ENCODE data around the gene SIRT2. TPM values are rescaled to one million over a fixed set of nuclear protein-coding genes. Genes with fewer than 3 reads are reported as not detected.
"Not testable (repeated sequence)": the region's sequence is repeated elsewhere in the genome, so short reads cannot be mapped to it uniquely, and the experiment has no call there.

Gene SIRT2
- total and polyA plus RNA-seq, 5 donors, result 57.6 to 96.5 (median 62.4) TPM

DNA sequence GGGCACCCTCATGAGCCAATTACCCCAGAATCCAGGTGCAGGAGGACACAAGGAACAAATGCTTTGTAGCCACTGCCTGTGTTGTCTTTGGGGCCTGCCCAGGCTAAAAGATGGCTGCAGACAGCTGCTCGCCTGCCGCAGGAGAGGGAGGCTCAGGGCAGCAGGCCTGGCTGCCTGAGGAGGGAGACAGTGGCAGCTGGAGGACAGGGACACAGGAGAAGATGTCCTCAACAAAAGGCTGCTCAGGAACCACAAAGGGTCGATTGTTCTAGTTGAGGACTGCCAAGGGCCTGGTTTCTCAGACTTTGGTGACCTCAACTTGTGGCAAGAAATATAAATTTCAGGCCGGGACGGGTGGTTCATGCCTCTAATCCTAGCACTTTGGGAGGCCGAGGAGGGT, 7.6 kb downstream of the SIRT2 start:
- H3K27me3 ChIP-seq (ENCODE audit: control insufficient read depth, insufficient read depth), result no peaks in the 10 kb centered on the region
- H3K27ac ChIP-seq (ENCODE audit: low read length), result no peak overlapping the region
- intact Hi-C loops (cut with DNase I), result no loop called here
- ATAC-seq (no peak), DNase-seq (peak in 1 of 3 donors; percentile 14)
- H3K4me1 ChIP-seq (ENCODE audit: control insufficient read depth, insufficient read depth, low read length), result peaks cover 2% of the 10 kb centered on the region
- H3K4me3 ChIP-seq (ENCODE audit: low read length), result no peak overlapping the region
- H3K9me3 ChIP-seq (ENCODE audit: control insufficient read depth, low read length), result no peaks in the 10 kb centered on the region
- WGBS, result 80% methylated on average over 6 of the region's 6 CpGs

DNA sequence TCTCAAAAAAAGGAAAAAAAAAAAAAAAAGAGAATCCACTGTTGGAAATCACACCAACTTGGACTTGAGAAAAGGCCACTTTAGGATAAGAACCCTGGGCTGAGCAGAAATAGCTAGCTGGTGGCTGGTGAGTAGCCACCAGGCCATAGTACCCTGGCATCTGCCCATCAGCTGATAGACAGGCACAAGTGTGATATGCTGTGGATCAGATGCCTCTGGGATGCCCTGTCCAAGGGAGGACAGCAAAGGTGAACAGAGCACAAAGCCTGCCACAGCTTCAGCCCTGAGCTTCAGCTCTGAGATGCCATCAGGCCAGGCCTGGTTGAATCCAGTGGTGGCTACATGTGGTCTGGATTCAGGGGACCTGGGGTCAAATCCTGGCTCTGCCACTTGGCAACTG, 8.7 kb downstream of the SIRT2 start:
- no peak overlapping the region for H3K4me3 ChIP-seq (ENCODE audit: low read length)
- intact Hi-C loops (cut with DNase I), result no loop called here
- DNase-seq (peak in 1 of 3 donors; percentile 41), ATAC-seq (peak; percentile 18 to 63)
- H3K4me1 ChIP-seq (ENCODE audit: control insufficient read depth, insufficient read depth, low read length), result peaks cover 2% of the 10 kb centered on the region
- H3K27ac ChIP-seq (ENCODE audit: low read length), result peak overlapping the region; percentile 1
- no peaks in the 10 kb centered on the region for H3K27me3 ChIP-seq (ENCODE audit: control insufficient read depth, insufficient read depth)
- no peaks in the 10 kb centered on the region for H3K9me3 ChIP-seq (ENCODE audit: control insufficient read depth, low read length)

DNA sequence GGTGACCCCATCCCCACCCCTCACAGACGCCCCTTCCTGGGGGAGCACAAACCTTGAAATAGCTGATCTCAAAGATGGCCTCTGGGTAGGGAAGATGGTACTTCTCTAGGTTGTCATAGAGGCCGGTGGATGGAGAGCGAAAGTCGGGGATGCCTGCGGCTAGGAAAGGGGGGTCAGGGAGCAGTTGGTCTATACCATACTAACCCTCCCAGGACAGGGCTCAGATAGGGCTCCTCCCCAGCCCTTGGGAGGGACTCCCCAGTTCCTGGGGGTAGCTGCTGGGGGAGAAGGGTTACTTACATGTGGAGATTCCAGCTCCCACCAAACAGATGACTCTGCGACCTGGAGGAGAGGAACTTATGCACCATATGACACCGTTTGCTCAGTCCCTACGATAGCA, 9.6 kb downstream of the SIRT2 start:
- intact Hi-C loops (cut with DNase I), result no loop called here
- ATAC-seq, result no peak
- H3K4me3 ChIP-seq (ENCODE audit: low read length), result no peak overlapping the region
- H3K9me3 ChIP-seq (ENCODE audit: control insufficient read depth, low read length), result no peaks in the 10 kb centered on the region
- peak in 1 of 3 donors; percentile 25 for DNase-seq
- H3K4me1 ChIP-seq (ENCODE audit: control insufficient read depth, insufficient read depth, low read length), result peaks cover 2% of the 10 kb centered on the region
- WGBS, result 92% methylated on average over 8 of the region's 8 CpGs
- no peak overlapping the region for H3K27ac ChIP-seq (ENCODE audit: low read length)
- H3K27me3 ChIP-seq (ENCODE audit: control insufficient read depth, insufficient read depth), result no peaks in the 10 kb centered on the region

DNA sequence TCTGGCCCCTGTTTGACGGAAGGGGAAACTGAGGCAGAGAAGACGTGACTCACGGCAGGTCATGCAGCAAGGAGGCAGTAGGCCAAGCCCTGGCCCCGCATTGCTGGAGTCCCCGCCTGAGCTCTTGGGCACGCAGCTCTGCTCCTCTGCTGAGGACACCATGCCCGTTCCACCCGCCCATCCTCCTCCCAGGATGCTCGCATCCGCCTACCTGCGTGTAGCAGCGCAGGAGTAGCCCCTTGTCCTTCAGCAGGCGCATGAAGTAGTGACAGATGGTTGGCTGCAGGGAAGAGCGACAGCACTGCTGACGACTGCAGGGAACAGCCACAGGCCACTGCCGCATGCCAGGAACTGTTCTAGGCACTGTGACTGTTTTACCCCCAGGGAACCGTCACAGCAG, 10.5 kb downstream of the SIRT2 start:
- no peak overlapping the region for H3K4me3 ChIP-seq (ENCODE audit: low read length)
- intact Hi-C loops (cut with DNase I), result no loop called here
- DNase-seq, result peak in 1 of 3 donors; percentile 35
- no peaks in the 10 kb centered on the region for H3K27me3 ChIP-seq (ENCODE audit: control insufficient read depth, insufficient read depth)
- WGBS, result 93% methylated on average over 17 of the region's 17 CpGs
- no peaks in the 10 kb centered on the region for H3K9me3 ChIP-seq (ENCODE audit: control insufficient read depth, low read length)
- H3K4me1 ChIP-seq (ENCODE audit: control insufficient read depth, insufficient read depth, low read length), result peaks cover 2% of the 10 kb centered on the region
- H3K27ac ChIP-seq (ENCODE audit: low read length), result no peak overlapping the region
- no peak for ATAC-seq

DNA sequence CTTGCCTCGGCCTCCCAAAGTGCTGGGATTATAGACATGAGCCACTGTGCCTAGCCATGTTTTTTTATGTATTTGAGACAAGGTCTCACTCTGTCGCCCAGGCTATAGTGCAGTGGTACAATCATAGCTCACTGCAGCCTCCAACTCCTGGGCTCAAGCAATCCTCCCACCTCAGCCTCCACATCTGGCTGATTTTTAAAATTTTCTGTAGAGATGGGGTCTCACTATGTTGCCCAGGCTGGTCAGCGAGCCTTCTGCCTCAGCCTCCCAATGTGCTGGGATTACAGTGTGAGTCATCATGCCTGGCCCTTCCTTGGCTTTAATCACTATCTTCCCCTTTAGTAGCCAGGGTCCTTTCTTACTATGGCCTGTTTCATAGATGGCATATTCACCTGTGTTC, 14.7 kb downstream of the SIRT2 start:
- WGBS, result 96% methylated on average over 3 of the region's 3 CpGs
- H3K27ac ChIP-seq (ENCODE audit: low read length); H3K9me3 ChIP-seq (ENCODE audit: control insufficient read depth, low read length); ATAC-seq; H3K4me3 ChIP-seq (ENCODE audit: low read length); DNase-seq; H3K27me3 ChIP-seq (ENCODE audit: control insufficient read depth, insufficient read depth); H3K4me1 ChIP-seq (ENCODE audit: control insufficient read depth, insufficient read depth, low read length); intact Hi-C loops (cut with DNase I): not testable (repeated sequence)

DNA sequence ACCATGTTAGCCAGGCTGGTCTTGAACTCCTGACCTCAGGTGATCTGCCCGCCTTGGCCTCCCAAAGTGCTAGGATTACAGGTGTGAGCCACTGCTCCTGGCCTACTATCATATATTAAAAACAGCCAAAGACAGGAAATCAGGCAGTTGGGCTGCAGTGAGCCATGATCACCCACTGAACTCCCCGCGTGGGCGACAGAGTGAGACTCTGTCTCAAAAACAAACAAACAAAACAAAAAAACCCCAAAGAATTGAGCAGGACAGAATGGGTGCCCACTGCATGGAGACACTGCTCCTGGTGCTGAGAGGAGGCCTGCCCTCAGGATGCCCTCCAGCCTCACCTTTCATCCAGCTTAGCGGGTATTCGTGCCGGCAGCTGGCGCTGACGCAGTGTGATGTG, 16.1 kb downstream of the SIRT2 start:
- ATAC-seq, result no peak
- intact Hi-C loops (cut with DNase I), result no loop called here
- no peak overlapping the region for H3K27ac ChIP-seq (ENCODE audit: low read length)
- H3K9me3 ChIP-seq (ENCODE audit: control insufficient read depth, low read length), result no peaks in the 10 kb centered on the region
- 95% methylated on average over 9 of the region's 9 CpGs for WGBS
- H3K4me3 ChIP-seq (ENCODE audit: low read length), result no peak overlapping the region
- H3K27me3 ChIP-seq (ENCODE audit: control insufficient read depth, insufficient read depth), result no peaks in the 10 kb centered on the region
- no peaks in the 10 kb centered on the region for H3K4me1 ChIP-seq (ENCODE audit: control insufficient read depth, insufficient read depth, low read length)
- DNase-seq, result no peak

DNA sequence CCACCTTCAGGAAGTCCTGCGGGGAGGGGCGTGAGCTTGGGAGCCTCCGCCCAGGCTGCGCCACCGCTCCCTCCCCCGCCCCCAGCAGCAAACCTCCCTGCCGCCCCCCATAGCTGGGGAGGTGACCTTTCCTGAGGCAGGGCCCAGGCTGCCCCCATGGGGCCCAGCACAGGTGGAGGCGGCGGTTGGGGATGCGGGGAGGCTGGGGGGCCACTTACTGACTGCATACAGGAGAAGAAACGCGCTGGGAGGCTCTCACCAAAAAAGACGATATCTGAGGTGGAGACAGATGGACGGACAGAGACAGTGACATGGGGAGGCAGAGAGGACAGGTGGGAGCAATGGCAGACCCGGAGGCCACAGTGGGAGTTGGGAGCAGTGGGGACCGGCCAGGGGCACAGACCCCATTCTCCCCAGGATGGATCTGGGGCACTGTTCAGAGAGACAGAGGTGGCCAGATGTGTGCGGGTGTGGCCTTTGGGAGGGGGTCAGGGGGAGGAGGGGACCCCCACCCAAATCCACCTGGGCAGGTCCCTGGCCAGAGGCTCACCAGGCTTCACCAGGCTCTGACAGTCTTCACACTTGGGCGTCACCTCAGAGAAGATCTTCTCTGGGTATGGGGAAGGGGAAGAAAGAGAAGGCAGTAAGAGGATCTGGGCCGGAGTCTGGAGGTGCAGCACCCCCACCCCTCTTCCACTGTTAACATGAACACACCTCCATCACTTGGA, 18.4 kb downstream of the SIRT2 start:
- intact Hi-C loops (cut with DNase I), result no loop called here
- peak in 1 of 3 donors; percentile 58 for DNase-seq

DNA sequence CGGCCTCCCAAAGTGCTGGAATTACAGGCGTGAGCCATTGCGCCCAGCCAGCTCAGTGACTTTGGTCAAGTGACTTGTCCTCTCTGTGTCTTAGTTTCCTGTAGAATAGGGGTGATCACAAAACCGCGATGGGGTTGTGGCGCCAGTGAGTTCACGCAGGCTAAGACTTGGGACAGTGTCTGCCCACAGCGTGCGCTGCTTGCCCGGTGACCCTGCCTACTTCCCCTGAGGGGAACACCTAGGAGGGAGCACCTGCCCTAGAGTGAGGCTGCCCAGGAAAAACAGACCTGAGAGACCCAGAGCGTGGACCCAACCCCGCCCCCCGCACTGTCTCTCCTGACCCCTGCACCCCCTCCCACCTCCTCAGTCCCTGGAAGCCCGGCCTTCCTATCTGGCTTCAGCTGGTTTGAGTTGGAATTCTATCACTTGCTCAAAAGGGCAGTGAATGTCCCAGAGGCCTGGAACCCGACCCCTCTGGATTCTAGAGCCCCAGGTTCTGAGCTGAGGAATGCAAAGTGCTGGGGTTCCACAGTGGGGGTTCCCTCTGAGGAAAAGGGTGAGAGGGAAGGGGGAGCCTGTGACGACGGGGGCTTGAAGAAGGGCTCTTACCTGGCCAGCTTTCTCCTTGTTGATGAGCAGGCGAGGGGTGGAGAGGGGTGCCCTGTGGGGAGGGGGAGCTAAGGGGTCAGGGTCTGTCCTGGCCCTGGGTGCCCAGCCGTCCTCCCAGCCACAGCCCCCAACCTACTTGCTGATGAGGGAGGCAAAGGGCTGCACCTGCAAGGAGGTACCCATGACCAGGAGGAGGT, 19.1 kb downstream of the SIRT2 start:
- 93% methylated on average over 19 of the region's 19 CpGs for WGBS
- DNase-seq (no peak), ATAC-seq (no peak)
- no peaks in the 10 kb centered on the region for H3K27me3 ChIP-seq (ENCODE audit: control insufficient read depth, insufficient read depth)
- no peak overlapping the region for H3K4me3 ChIP-seq (ENCODE audit: low read length)
- no peaks in the 10 kb centered on the region for H3K4me1 ChIP-seq (ENCODE audit: control insufficient read depth, insufficient read depth, low read length)
- no peaks in the 10 kb centered on the region for H3K9me3 ChIP-seq (ENCODE audit: control insufficient read depth, low read length)
- H3K27ac ChIP-seq (ENCODE audit: low read length), result no peak overlapping the region
- intact Hi-C loops (cut with DNase I), result no loop called here

More for the DNA sequence above, 18.4 kb downstream of the SIRT2 start:
- Histone ChIP-seq H3K9me3 (ENCODE audit: control insufficient read depth, low read length) (no peaks in the 10 kb centered on the region), H3K27me3 (ENCODE audit: control insufficient read depth, insufficient read depth) (no peaks in the 10 kb centered on the region), H3K27ac (ENCODE audit: low read length) (no peak overlapping the region), H3K4me1 (ENCODE audit: control insufficient read depth, insufficient read depth, low read length) (no peaks in the 10 kb centered on the region), H3K4me3 (ENCODE audit: low read length) (no peak overlapping the region)
- no peak for ATAC-seq
- WGBS, result 93% methylated on average over 19 of the region's 19 CpGs

DNA sequence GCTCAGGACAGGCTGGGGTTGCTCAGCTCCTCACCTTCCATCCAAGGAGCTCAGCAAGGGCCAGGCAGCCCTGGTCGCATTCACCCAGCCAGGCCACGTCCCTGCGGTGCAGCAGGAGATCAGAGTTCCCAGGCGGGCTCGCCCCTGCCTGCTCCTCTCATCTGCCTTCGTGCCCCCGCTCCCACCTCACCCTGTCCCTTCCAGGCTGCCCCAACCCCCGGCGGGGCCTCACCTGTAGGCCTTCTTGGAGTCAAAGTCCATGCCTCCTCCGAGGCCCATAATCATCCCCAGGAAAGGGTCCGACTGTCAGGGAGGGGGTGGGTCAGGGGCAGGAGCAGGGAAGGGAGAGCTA, 20.0 kb downstream of the SIRT2 start:
- H3K4me3 ChIP-seq (ENCODE audit: low read length), result no peak overlapping the region
- no peak overlapping the region for H3K27ac ChIP-seq (ENCODE audit: low read length)
- 92% methylated on average over 11 of the region's 11 CpGs for WGBS
- no peaks in the 10 kb centered on the region for H3K27me3 ChIP-seq (ENCODE audit: control insufficient read depth, insufficient read depth)
- no peaks in the 10 kb centered on the region for H3K4me1 ChIP-seq (ENCODE audit: control insufficient read depth, insufficient read depth, low read length)
- intact Hi-C loops (cut with DNase I), result no loop called here
- no peak for DNase-seq
- no peak for ATAC-seq
- H3K9me3 ChIP-seq (ENCODE audit: control insufficient read depth, low read length), result no peaks in the 10 kb centered on the region

DNA sequence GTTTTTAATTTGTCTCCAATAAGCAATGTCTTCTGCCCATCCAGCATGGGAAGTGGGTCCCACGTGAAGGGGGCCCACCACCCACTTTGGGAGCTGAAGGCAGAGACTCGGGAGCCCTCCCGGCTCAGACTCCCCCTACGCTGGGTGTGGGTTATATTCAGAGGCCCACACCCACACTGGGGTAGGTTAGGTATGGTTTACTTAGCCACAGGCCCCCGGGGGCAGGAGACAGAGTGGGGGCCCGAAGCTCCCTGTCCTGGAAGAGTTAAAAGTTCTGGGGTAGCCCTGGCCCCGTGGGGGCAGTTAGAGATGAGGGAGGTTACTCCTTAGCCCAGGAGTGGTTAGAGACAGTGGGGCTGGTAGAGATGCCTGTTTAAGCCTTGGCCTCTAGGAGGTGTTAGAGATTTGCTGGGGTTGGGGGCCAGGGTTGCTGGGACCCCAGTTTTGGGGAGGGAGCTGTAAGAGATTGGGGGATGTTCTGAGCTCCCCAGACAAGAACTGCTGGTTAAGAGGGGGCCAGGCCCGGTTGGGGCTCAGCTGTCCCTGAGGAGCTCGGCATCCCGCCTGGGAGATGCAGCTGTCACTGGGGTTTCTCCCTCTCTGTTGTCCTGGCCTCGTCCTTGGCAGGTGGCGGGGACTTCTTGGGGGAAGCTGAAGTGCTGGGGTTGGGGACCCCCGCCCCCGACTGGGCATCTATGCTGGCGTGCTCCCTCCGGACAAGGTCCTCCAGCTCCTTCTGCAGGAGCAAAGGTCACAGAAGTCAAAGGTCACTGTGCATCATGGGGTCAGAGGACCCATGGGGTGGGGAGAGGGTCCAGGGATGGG, 20.6 kb downstream of the SIRT2 start:
- H3K27ac ChIP-seq (ENCODE audit: low read length), result no peak overlapping the region
- DNase-seq (no peak), ATAC-seq (no peak)
- no peaks in the 10 kb centered on the region for H3K4me1 ChIP-seq (ENCODE audit: control insufficient read depth, insufficient read depth, low read length)
- intact Hi-C loops (cut with DNase I), result no loop called here
- H3K9me3 ChIP-seq (ENCODE audit: control insufficient read depth, low read length), result no peaks in the 10 kb centered on the region
- no peak overlapping the region for H3K4me3 ChIP-seq (ENCODE audit: low read length)
- H3K27me3 ChIP-seq (ENCODE audit: control insufficient read depth, insufficient read depth), result no peaks in the 10 kb centered on the region
- 78% methylated on average over 16 of the region's 16 CpGs for WGBS

All from right cardiac atrium (tissue), 5 donors.